IgD-negative memory B cell (primary cell): ENCODE data around the gene TAF3. TPM values are rescaled to one million over a fixed set of nuclear protein-coding genes. Genes with fewer than 3 reads are reported as not detected.
A peak's percentile ranks its signal among the peaks of the same experiment; 100 is the strongest.

Source experiments
- H3K27ac Mint-ChIP-seq, 3 donors: one replicate each; pipeline ENCODE4 v1.8.0; 2020 to 2022; ENCODE audit warnings: mild to moderate bottlenecking in 3 of 3, mixed read lengths in 3 of 3, moderate library complexity in 1 of 3
- H3K27me3 Mint-ChIP-seq: one replicate; pipeline ENCODE4 v1.8.0; 2021; ENCODE audit warnings: mixed read lengths
- H3K36me3 Mint-ChIP-seq: one replicate; pipeline ENCODE4 v1.8.0; 2020; ENCODE audit warnings: mild to moderate bottlenecking, mixed read lengths
- H3K4me1 Mint-ChIP-seq, 3 donors: one replicate each; pipeline ENCODE4 v1.8.0; 2020 to 2022; ENCODE audit warnings: mixed read lengths in 3 of 3, mild to moderate bottlenecking in 1 of 3
- H3K4me3 Mint-ChIP-seq, 4 donors: one replicate each; pipeline ENCODE4 v1.8.0; 2020 to 2022; ENCODE audit warnings: mild to moderate bottlenecking in 4 of 4, mixed read lengths in 4 of 4, moderate library complexity in 3 of 4
- H3K9me3 Mint-ChIP-seq, 3 donors: one replicate each; pipeline ENCODE4 v1.8.0; 2020 to 2021; ENCODE audit warnings: mixed read lengths in 3 of 3, mild to moderate bottlenecking in 1 of 3
- polyA plus RNA-seq: library from polyadenylated mRNA; unstranded; fragments of 300-500 nt; fragmentation: Illumina TruSeq; gene quantifications from one replicate; pipeline ENCODE4 v1.2.3, GENCODE V29; 2021

Gene TAF3
- polyA plus RNA-seq, 1 donor from 2014 or later = 16.2 TPM

DNA sequence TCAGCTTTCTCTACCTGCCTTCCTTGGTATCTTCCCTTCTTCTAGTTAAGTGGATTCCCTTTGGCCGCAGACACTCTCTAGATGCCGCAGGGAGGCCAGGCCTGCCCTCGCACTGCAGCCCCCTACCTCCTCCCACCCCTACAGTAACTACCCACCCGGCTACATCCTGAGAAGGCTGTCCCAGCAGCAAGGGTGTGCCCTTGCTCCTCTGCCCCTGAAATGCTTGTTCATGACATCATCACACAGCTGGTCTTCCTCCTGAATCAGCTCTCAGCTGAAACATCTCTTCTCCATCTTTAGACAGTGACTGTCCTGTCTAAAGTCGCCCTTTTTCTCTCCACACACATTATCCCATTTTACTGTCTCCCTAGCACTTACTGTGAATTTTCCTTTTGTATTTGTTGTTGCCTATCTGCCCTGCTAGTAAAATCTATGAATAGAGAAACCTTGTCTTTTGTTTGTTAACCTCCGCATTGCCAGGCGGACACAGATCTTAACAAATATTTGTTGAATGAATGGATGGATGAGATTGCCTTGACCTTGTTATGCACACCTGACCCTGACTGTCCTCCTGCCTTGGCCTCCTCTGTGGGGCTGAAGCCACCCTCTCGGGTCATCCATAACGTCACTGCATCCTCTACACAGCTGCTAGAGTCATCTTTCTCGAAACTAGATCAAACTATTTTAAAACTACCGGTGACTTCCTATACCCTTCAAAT is 127.3 kb downstream of the TAF3 start:
- H3K27me3 Mint-ChIP-seq = no peaks in the 10 kb centered on the region
- no peak overlapping the region for H3K27ac Mint-ChIP-seq
- H3K4me3 Mint-ChIP-seq = no peak overlapping the region
- H3K4me1 Mint-ChIP-seq = peaks cover 11 to 25% (median 15%) of the 10 kb centered on the region in 3 donors
- H3K36me3 Mint-ChIP-seq = peaks cover 8% of the 10 kb centered on the region
- no peaks in the 10 kb centered on the region for H3K9me3 Mint-ChIP-seq

DNA sequence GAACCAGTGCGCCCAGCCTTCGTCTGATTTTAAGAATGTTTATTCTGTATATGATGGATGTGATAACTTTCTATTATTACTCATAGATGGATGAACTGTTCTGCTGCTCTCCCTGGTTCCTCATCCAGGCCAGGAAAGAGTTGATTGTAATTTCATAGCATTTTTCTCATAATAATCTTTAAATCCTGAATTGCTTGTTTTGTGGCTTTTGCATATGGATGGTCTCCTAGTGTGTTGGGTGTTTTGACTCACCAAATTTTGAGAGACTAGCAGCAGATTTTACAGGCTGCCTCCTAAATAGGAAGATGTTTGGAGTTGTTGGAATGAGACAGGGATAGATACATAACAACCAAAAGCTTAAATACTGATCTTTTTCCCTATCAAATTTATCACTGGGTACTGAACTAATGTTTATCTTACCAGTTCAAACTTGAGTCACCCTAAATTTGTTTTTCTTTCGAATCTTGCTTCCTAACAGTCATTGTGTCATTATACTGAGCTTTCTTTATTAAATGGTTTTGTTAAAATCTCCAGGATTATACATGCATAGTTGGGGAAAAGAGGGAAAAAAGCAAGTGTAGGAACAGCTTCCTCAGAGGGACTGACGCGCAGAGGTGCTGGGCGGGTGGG is 130.2 kb downstream of the TAF3 start:
- Mint-ChIP-seq H3K36me3 (peaks cover 12% of the 10 kb centered on the region), H3K4me3 (no peak overlapping the region), H3K27ac (no peak overlapping the region), H3K27me3 (no peaks in the 10 kb centered on the region), H3K9me3 (no peaks in the 10 kb centered on the region), H3K4me1 (peaks cover 6 to 22% (median 16%) of the 10 kb centered on the region in 3 donors)

DNA sequence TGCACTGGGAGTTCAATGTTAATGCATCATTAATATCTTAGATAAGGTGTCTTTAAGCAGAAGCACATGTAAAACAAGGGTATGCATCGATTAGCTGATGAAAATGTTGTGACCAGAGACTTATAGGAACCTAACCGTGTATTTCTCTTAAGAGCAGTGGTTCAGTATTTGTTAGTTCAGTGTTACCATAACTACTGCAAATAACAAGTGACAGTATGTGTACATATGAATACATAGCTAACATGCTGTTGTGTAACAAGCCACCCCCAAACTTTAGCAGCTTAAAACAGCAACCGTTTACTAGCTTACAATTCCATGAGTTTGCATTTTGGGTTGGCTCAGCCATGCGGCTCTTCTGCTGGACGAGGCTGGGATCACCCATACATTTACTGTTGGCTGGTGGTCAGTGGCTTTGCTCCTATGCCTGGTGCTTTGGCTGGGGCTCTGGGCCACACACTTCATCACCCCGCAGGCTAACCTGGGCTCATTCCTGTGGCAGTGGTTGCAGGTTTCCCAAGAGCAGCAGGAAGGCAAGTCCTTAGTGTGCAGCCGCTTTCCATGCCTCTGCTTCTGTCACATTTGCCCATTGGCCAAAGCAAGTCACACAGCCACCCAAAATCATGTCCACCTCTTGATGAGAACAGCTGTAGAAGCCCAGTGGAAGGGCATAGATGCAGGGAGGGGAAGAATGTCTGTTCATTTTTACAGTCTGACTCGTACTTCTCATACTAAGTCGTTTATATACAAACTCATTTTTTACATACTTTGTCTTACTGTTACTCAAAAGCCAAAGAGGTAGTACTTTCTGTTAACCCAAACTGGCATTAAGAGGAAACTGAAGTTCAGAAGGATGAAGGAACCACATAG is 132.9 kb downstream of the TAF3 start:
- peaks cover 13% of the 10 kb centered on the region for H3K36me3 Mint-ChIP-seq
- H3K27ac Mint-ChIP-seq = no peak overlapping the region
- no peak overlapping the region for H3K4me3 Mint-ChIP-seq
- no peaks in the 10 kb centered on the region for H3K9me3 Mint-ChIP-seq
- H3K4me1 Mint-ChIP-seq = peaks cover 5 to 17% (median 14%) of the 10 kb centered on the region in 3 donors
- H3K27me3 Mint-ChIP-seq = no peaks in the 10 kb centered on the region

DNA sequence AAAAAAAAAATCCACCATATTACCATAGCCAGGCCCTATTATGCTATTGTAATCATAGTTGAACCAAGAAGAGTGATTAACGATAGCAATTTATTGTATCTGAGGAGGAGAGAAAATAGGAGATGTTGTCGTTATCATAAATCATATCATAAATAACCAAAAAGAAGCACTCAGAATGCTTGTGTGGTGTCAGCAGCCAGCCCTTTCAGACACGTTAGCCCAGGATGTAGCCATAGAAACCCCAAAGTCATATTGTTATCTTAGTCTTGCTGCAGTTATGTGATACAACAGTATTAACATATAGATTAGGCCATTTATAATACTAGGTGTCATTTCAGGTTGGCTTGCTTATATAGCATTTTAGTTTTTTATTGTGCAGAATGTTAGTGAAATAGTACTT is 134.0 kb downstream of the TAF3 start:
- Mint-ChIP-seq H3K27me3 (no peaks in the 10 kb centered on the region), H3K36me3 (peaks cover 12% of the 10 kb centered on the region), H3K27ac (no peak overlapping the region), H3K4me1 (peaks cover 5 to 19% (median 17%) of the 10 kb centered on the region in 3 donors), H3K9me3 (no peaks in the 10 kb centered on the region), H3K4me3 (no peak overlapping the region)

DNA sequence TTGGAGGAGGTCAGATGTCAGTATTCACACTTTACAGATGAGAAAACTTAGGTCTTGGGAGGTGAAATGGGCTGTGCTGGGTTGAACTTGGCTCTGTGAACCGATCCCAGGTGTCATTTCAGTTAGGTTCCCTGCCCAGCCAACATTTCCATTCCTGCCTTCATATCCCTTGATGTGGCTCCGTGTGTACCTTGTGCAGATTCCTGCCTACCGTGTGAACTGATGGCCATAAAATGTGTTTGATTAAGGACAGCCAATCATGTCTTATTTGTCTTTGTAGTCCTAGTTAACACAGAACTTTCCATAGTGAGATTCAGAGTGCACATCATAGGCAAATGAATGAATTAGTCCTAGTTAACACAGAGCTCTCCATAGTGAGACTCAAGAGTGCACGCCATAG is 135.1 kb downstream of the TAF3 start:
- Mint-ChIP-seq H3K27ac (no peak overlapping the region), H3K36me3 (peaks cover 7% of the 10 kb centered on the region), H3K4me3 (no peak overlapping the region), H3K4me1 (peaks cover 3 to 17% (median 13%) of the 10 kb centered on the region in 3 donors), H3K9me3 (peaks cover 0 to 1% (median 0%) of the 10 kb centered on the region in 3 donors), H3K27me3 (no peaks in the 10 kb centered on the region)

DNA sequence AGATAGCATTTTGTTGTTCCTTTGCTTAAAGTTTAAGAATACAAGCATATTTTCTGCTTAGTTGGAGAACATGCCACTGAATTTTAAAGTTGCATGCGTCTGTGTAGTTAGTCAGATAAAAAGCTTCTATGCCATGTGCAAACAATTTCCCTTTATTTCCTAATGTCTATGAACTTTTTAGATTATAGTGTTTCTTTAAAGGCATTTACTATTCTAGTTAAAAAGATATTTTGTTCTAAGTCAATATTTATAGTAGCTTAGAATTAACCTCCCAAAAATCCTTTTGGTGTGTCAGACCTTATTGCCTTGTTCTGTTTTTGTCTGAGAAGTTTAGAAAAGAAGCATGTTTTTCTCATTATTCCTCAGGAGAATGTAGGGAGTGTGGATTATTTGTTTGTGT is 137.1 kb downstream of the TAF3 start:
- Mint-ChIP-seq H3K27ac (no peak overlapping the region), H3K4me1 (peaks cover 3 to 10% (median 8%) of the 10 kb centered on the region in 3 donors), H3K36me3 (peaks cover 5% of the 10 kb centered on the region), H3K4me3 (peak overlapping the region in 1 of 4 donors; percentile 14), H3K9me3 (peaks cover 0 to 1% (median 0%) of the 10 kb centered on the region in 3 donors), H3K27me3 (no peaks in the 10 kb centered on the region)

DNA sequence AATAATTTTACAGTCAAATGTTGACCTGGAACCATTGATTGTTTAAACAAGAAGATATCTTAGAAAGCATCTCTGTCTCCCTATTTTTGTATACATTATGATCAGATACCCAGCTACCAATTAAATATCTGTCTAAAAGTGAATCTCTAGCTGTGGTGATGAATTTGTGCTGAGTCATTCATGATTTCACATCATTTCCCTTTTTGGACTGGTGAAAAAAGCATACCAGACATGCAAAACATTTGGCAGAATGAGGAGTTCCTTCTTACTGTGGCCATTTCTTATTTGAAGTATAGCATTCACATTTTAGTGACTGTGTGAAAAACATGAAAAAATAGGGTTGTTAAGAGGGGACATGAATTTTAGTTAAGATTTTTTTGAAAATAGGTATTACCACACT is 138.2 kb downstream of the TAF3 start:
- H3K4me3 Mint-ChIP-seq = no peak overlapping the region
- H3K27ac Mint-ChIP-seq = no peak overlapping the region

DNA sequence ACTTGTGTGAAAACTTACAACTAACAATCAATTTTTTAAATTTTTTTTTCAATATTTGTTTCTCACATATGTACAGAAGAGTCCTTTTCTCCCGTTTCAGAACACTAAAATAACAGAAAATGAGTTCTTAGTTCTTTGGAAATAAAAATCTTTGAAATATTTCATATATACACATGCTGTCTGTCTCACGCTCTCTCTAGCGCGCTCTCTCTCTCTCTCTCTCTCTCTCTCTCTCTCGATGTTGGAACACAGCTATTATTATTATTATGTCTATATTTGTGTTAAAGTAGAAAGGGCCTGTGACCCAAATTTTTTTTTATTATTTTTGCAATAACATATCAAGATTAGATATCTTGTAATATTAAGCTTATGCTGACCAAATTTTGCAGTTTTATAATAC is 139.3 kb downstream of the TAF3 start:
- Mint-ChIP-seq H3K27me3 (no peaks in the 10 kb centered on the region), H3K36me3 (peaks cover 2% of the 10 kb centered on the region), H3K4me3 (no peak overlapping the region), H3K9me3 (peaks cover 0 to 1% (median 0%) of the 10 kb centered on the region in 3 donors), H3K27ac (no peak overlapping the region), H3K4me1 (peaks cover 3 to 10% (median 8%) of the 10 kb centered on the region in 3 donors)

More for the DNA sequence above, 138.2 kb downstream of the TAF3 start:
- H3K9me3 Mint-ChIP-seq = peaks cover 0 to 1% (median 0%) of the 10 kb centered on the region in 3 donors
- no peaks in the 10 kb centered on the region for H3K27me3 Mint-ChIP-seq
- peaks cover 3 to 10% (median 8%) of the 10 kb centered on the region in 3 donors for H3K4me1 Mint-ChIP-seq
- peaks cover 2% of the 10 kb centered on the region for H3K36me3 Mint-ChIP-seq

DNA sequence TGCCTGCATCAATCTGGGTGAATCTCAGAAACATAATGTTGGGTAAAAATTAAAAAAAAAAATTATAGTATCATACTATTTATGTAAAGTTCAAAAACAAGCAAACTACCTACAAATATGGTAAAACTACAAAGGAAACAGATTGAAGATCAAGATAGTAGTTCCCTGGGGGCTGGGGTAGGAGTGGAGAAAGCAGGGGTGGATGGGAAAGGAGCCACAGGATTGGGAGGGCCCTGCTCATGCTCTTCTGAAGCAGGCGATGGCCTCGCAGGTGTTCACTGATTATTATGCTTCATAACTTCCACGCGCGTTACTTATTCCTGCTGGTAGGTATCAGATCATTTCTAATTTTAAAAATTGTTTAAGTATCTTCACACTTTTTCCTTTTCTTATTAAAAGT is 140.1 kb downstream of the TAF3 start:
- no peaks in the 10 kb centered on the region for H3K27me3 Mint-ChIP-seq
- no peak overlapping the region for H3K27ac Mint-ChIP-seq
- H3K4me1 Mint-ChIP-seq = peaks cover 3 to 8% (median 7%) of the 10 kb centered on the region in 3 donors
- H3K4me3 Mint-ChIP-seq = no peak overlapping the region
- peaks cover 0 to 1% (median 0%) of the 10 kb centered on the region in 3 donors for H3K9me3 Mint-ChIP-seq
- peaks cover 3% of the 10 kb centered on the region for H3K36me3 Mint-ChIP-seq

DNA sequence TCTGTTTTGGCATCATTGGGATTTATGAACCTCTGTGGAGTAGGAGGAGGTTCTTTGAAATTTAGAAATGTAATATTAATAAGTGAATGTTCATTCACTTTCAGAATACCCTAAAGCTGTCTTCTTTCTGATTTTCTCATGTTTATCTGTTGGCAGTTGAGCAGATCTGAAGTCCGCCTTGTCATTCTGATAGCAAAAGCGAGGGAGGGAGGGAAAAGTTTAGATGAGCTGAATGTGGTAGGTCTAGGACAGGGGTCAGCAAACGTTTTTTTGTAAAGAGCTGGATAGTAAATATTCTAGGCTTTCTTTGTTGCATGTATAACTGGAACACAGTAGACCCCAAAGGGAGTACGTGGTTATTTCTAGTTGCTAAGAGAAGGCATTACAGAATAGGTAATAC is 141.8 kb downstream of the TAF3 start:
- no peak overlapping the region for H3K4me3 Mint-ChIP-seq
- peaks cover 11% of the 10 kb centered on the region for H3K36me3 Mint-ChIP-seq
- peaks cover 3 to 8% (median 6%) of the 10 kb centered on the region in 3 donors for H3K4me1 Mint-ChIP-seq
- H3K27ac Mint-ChIP-seq = peak overlapping the region in 1 of 3 donors; percentile 59
- peaks cover 0 to 1% (median 0%) of the 10 kb centered on the region in 3 donors for H3K9me3 Mint-ChIP-seq
- no peaks in the 10 kb centered on the region for H3K27me3 Mint-ChIP-seq

DNA sequence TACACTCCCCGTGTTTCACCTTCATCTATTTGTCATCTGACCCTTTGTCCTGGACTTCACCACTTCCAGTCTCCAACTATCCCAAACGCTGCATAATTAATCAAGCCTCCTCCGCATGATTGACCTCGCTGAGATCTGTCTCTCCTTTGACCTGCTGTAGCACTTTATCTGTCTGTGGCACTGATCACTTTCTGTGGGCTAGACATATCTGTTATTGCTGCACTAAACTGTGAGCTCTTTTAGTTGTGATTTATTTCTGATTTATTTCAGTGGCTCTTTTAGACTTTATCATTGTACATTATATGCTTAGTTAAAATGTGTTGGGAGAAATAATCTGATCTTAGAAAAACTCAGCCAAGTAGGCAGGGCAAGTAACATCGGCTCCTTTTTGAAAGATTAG is 144.3 kb downstream of the TAF3 start:
- H3K4me3 Mint-ChIP-seq = no peak overlapping the region
- H3K27ac Mint-ChIP-seq = no peak overlapping the region
- peaks cover 0 to 4% (median 0%) of the 10 kb centered on the region in 3 donors for H3K4me1 Mint-ChIP-seq
- H3K36me3 Mint-ChIP-seq = peaks cover 16% of the 10 kb centered on the region
- peaks cover 0 to 1% (median 0%) of the 10 kb centered on the region in 3 donors for H3K9me3 Mint-ChIP-seq
- no peaks in the 10 kb centered on the region for H3K27me3 Mint-ChIP-seq

DNA sequence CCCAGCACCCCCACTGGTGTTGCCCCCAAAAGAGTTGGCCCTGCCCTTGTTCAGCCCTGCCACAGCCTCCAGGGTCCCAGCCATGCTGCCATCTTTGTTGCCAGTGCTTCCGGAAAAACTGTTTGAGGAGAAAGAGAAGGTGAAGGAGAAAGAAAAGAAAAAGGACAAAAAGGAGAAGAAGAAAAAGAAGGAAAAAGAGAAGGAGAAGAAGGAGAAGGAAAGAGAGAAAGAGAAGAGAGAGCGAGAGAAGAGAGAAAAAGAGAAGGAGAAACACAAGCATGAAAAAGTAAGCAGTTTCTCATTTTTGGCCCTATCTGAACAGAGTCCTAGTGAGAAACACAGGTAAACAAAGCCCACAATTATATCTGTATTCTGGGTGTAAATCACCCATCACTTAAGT is 147.2 kb downstream of the TAF3 start:
- Mint-ChIP-seq H3K36me3 (peaks cover 21% of the 10 kb centered on the region), H3K9me3 (no peaks in the 10 kb centered on the region), H3K27me3 (no peaks in the 10 kb centered on the region), H3K4me1 (peaks cover 0 to 4% (median 3%) of the 10 kb centered on the region in 3 donors), H3K4me3 (no peak overlapping the region), H3K27ac (no peak overlapping the region)

DNA sequence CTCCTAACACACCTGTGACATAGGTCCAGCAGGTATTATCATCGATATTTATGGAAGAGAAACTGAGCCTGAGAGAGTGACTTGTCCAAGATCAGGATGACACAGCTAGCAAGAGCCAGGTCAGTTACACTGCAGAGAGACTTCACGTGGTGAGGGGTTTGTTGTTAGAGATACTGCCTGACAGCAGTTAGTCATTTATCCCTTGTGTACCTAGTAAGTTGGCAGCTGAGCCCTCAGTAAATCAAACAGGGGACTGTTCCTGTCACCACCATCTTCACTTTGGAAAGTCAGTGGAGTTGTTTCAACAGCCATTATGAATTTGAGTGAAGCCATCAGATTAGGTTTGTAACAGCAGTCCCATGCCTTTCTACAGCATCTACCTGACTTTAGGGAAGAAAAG is 148.7 kb downstream of the TAF3 start:
- H3K27me3 Mint-ChIP-seq = no peaks in the 10 kb centered on the region
- H3K4me1 Mint-ChIP-seq = peaks cover 0 to 4% (median 3%) of the 10 kb centered on the region in 3 donors
- H3K36me3 Mint-ChIP-seq = peaks cover 25% of the 10 kb centered on the region
- no peak overlapping the region for H3K27ac Mint-ChIP-seq
- H3K9me3 Mint-ChIP-seq = no peaks in the 10 kb centered on the region
- H3K4me3 Mint-ChIP-seq = no peak overlapping the region

DNA sequence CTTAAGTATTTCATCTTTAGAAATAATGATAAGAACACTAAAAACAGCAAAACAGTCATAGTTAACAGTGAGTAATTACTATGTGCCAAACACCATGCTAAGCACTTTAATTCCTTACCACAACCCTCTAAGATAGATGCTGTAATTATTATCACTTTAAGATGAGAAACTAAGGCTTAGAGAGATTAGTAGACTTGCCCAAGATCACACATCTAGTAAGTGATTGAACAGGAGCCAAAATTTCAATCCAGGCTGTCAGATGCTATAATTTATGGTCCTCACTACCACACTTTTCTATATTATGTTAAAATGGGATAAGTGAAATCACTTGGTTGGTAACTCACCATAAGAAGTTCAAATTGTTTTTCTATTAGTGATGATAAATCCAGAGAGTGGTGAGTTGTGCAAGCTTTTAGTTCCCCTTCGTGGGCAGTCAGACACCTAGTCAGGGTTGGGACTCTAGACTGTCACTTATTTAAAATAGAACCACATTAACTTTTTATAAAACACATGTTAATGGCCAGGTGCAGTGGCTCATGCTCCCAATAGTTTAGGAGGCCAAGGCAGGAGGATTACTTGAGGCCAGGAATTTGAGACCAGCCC is 150.3 kb downstream of the TAF3 start:
- H3K27me3 Mint-ChIP-seq = no peaks in the 10 kb centered on the region
- no peak overlapping the region for H3K4me3 Mint-ChIP-seq
- peaks cover 23% of the 10 kb centered on the region for H3K36me3 Mint-ChIP-seq
- no peak overlapping the region for H3K27ac Mint-ChIP-seq
- peaks cover 0 to 4% (median 3%) of the 10 kb centered on the region in 3 donors for H3K4me1 Mint-ChIP-seq
- no peaks in the 10 kb centered on the region for H3K9me3 Mint-ChIP-seq
